Osteocyte (in vitro differentiated cells): ENCODE measurements around the gene APOBEC2. TPM values are rescaled to one million over a fixed set of nuclear protein-coding genes. Genes with fewer than 3 reads are reported as not detected.
"Not testable (repeated sequence)": the region's sequence is repeated elsewhere in the genome, so short reads cannot be mapped to it uniquely, and the experiment has no call there.

Experiments used
- DNase-seq: peaks from one replicate; pipeline ENCODE4 v3.0.0; 2021; ENCODE audit warnings: mixed read lengths; ENCODE audit not compliant: unreplicated experiment; ENCODE audit errors: extremely low spot score
- H3K27ac Mint-ChIP-seq: one replicate; pipeline ENCODE4 v1.8.0; 2021; ENCODE audit warnings: mild to moderate bottlenecking, mixed read lengths; ENCODE audit not compliant: unreplicated experiment
- H3K27me3 Mint-ChIP-seq: one replicate; pipeline ENCODE4 v1.8.0; 2021; ENCODE audit warnings: mixed read lengths; ENCODE audit not compliant: unreplicated experiment
- H3K36me3 Mint-ChIP-seq: one replicate; pipeline ENCODE4 v1.8.0; 2021; ENCODE audit warnings: mixed read lengths; ENCODE audit not compliant: unreplicated experiment
- H3K4me1 Mint-ChIP-seq: one replicate; pipeline ENCODE4 v1.8.0; 2021; ENCODE audit warnings: mixed read lengths; ENCODE audit not compliant: unreplicated experiment
- H3K4me3 Mint-ChIP-seq: one replicate; pipeline ENCODE4 v1.8.0; 2021; ENCODE audit warnings: mild to moderate bottlenecking, moderate library complexity, mixed read lengths; ENCODE audit not compliant: unreplicated experiment
- H3K9me3 Mint-ChIP-seq: one replicate; pipeline ENCODE4 v1.8.0; 2021; ENCODE audit warnings: mixed read lengths; ENCODE audit not compliant: unreplicated experiment
- CTCF ChIP-seq: fragments of 200-600 bp; sonication (generic); IDR thresholded peaks from 2 replicates; pipeline ENCODE4 v1.5.0; 2021; ENCODE audit warnings: antibody characterized with exemption, mild to moderate bottlenecking, moderate library complexity
- total RNA-seq: library from RNA; stranded (reverse); gene quantifications from 2 replicates; pipeline ENCODE4 v1.2.1, GENCODE V29; 2021

APOBEC2 gene
- total RNA-seq, 1 donor from 2014 or later: not detected

- H3K9me3 Mint-ChIP-seq: no peaks in the 10 kb centered on the region
- H3K4me1 Mint-ChIP-seq: no peaks in the 10 kb centered on the region
- no peak overlapping the region for H3K27ac Mint-ChIP-seq
- H3K4me3 Mint-ChIP-seq: no peak overlapping the region
- no peak for TF ChIP-seq CTCF
- H3K27me3 Mint-ChIP-seq: peaks cover 20% of the 10 kb centered on the region
- no peak for DNase-seq
- no peaks in the 10 kb centered on the region for H3K36me3 Mint-ChIP-seq
Measured at GRCh38 chr6:41013466-41014153, 39.4 kb upstream of the APOBEC2 start.

DNA sequence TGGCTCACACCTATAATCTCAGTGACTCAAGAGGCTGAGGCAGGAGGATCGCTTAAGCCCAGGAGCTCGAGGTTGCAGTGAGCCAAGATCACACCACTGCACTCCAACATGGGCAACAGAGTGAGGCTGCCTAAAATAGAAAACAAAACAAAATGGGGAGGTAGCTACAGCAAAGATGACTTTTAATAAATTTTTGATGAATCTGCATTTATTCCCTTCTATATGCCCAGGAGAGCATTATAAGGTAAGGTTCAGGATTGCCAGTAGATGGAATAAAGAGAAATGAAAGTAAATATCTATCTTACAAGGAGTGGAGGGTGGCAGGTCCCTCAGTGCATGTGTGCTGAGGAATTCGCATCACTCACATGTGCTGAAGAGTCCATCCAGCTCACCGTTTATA, 38.2 kb upstream of the APOBEC2 start:
- Mint-ChIP-seq H3K4me3 (no peak overlapping the region), H3K4me1 (no peaks in the 10 kb centered on the region), H3K27ac (no peak overlapping the region), H3K27me3 (peaks cover 14% of the 10 kb centered on the region), H3K36me3 (no peaks in the 10 kb centered on the region), H3K9me3 (no peaks in the 10 kb centered on the region)
- DNase-seq: no peak
- no peak for TF ChIP-seq CTCF

- H3K27ac Mint-ChIP-seq, H3K4me3 Mint-ChIP-seq, H3K4me1 Mint-ChIP-seq, H3K36me3 Mint-ChIP-seq, DNase-seq, H3K9me3 Mint-ChIP-seq: not testable (repeated sequence)
- H3K27me3 Mint-ChIP-seq: peaks cover 12% of the 10 kb centered on the region
Measured at GRCh38 chr6:41015860-41016259, 37.1 kb upstream of the APOBEC2 start.

DNA sequence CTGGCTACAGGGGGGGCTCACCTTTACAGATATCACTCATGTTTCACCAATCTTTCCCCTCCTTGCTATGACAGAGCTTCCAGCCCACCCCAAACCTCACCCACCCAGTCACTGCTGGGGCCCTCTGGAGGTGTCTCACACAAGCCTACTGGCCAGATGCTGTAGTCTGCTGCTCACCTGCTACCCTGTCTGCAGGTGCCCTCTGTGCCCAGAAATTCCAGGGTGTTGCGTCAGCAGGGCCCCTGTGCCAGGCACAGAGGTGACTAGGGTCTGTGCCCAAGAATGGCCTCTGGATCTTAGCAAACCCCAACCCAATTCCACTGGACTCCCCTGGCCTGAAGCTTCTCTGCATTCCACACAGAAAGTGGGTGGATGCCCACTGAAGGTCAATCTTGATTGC, 35.3 kb upstream of the APOBEC2 start:
- peaks cover 13% of the 10 kb centered on the region for H3K4me1 Mint-ChIP-seq
- TF ChIP-seq CTCF: no peak
- H3K4me3 Mint-ChIP-seq: no peak overlapping the region
- DNase-seq: no peak
- H3K9me3 Mint-ChIP-seq: no peaks in the 10 kb centered on the region
- H3K27me3 Mint-ChIP-seq: peaks cover 5% of the 10 kb centered on the region
- H3K36me3 Mint-ChIP-seq: no peaks in the 10 kb centered on the region
- no peak overlapping the region for H3K27ac Mint-ChIP-seq

GRCh38 chr6:41021832-41022231, 31.2 kb upstream of the APOBEC2 start:
- Mint-ChIP-seq H3K36me3 (no peaks in the 10 kb centered on the region), H3K4me1 (peaks cover 23% of the 10 kb centered on the region), H3K4me3 (no peak overlapping the region), H3K27me3 (no peaks in the 10 kb centered on the region), H3K9me3 (no peaks in the 10 kb centered on the region), H3K27ac (peak overlapping the region; percentile 19)
- TF ChIP-seq CTCF: peak; percentile 51
- no peak for DNase-seq
